SH-SY5Y (cell line): ENCODE data around the gene TMED10.

ENCODE experiments used
- GATA2 ChIP-seq: IDR thresholded peaks from 2 replicates; pipeline ENCODE4 v1.6.1; 2011; ENCODE audit warnings: mild to moderate bottlenecking, low read depth, low read length
- GATA3 ChIP-seq: IDR thresholded peaks from 2 replicates; pipeline ENCODE4 v1.6.1; 2011; ENCODE audit warnings: low read depth, mild to moderate bottlenecking, low read length, moderate library complexity

GRCh38 chr14:75083271-75083670, 93.1 kb downstream of the TMED10 start:
- TF ChIP-seq GATA2 = no peak
- no peak for TF ChIP-seq GATA3
